NB4 (cell line): ENCODE data around the gene CAMTA1.
"Not testable (repeated sequence)": the region's sequence is repeated elsewhere in the genome, so short reads cannot be mapped to it uniquely, and the experiment has no call there.

Experiments
- DNase-seq: peaks from one replicate; pipeline ENCODE4 v3.0.0; 2010; ENCODE audit warnings: low read depth
- H3K4me3 ChIP-seq: one replicate; pipeline ENCODE4 v1.5.1; 2011; ENCODE audit warnings: mild to moderate bottlenecking, low read depth, low read length, moderate library complexity
- MYC ChIP-seq: IDR thresholded peaks from 2 replicates; pipeline ENCODE4 v1.6.1; 2011; ENCODE audit warnings: low read depth, low read length
- POLR2A ChIP-seq: IDR thresholded peaks from 2 replicates; pipeline ENCODE4 v1.6.1; 2011; ENCODE audit warnings: mild to moderate bottlenecking; ENCODE audit not compliant: insufficient read length; ENCODE audit errors: extremely low read depth
- TF ChIP-seq, protein P1 (sequence below): IDR thresholded peaks from 2 replicates; pipeline ENCODE4 v1.6.1; 2011; ENCODE audit warnings: low read depth, low read length
- TF ChIP-seq, protein P2 (sequence below): IDR thresholded peaks from one replicate; pipeline ENCODE4 v1.5.1; 2012; ENCODE audit warnings: low read depth, low read length

Gene CAMTA1

GRCh38 chr1:6805004-6805416, 19.8 kb downstream of the CAMTA1 start:
- DNase-seq: no peak
- H3K4me3 ChIP-seq: no peak overlapping the region
- TF ChIP-seq, protein P1, sequence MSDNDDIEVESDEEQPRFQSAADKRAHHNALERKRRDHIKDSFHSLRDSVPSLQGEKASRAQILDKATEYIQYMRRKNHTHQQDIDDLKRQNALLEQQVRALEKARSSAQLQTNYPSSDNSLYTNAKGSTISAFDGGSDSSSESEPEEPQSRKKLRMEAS: no peak
- no peak for TF ChIP-seq POLR2A
- TF ChIP-seq, protein P2, sequence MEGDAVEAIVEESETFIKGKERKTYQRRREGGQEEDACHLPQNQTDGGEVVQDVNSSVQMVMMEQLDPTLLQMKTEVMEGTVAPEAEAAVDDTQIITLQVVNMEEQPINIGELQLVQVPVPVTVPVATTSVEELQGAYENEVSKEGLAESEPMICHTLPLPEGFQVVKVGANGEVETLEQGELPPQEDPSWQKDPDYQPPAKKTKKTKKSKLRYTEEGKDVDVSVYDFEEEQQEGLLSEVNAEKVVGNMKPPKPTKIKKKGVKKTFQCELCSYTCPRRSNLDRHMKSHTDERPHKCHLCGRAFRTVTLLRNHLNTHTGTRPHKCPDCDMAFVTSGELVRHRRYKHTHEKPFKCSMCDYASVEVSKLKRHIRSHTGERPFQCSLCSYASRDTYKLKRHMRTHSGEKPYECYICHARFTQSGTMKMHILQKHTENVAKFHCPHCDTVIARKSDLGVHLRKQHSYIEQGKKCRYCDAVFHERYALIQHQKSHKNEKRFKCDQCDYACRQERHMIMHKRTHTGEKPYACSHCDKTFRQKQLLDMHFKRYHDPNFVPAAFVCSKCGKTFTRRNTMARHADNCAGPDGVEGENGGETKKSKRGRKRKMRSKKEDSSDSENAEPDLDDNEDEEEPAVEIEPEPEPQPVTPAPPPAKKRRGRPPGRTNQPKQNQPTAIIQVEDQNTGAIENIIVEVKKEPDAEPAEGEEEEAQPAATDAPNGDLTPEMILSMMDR: no peak
- TF ChIP-seq MYC: no peak

DNA sequence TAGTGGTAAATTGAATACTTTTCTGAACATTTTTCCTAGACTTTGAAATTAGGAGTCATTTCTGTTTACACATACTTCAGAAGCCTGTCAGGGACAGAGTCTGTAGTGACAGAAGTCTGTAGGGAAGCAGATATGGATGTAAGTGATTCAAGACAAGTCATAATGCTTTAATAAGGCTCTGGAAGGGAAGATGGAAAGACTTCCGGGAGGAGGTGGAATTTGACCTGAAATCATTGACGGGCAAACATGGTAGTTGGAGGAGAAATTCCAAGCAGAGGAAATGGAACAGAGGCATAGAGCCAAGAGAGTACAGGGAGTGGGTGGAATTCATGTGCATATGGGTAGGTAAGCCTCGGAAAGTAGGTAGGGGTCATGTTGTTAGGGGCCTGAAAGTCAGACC, 22.5 kb downstream of the CAMTA1 start:
- no peak overlapping the region for H3K4me3 ChIP-seq
- no peak for DNase-seq

DNA sequence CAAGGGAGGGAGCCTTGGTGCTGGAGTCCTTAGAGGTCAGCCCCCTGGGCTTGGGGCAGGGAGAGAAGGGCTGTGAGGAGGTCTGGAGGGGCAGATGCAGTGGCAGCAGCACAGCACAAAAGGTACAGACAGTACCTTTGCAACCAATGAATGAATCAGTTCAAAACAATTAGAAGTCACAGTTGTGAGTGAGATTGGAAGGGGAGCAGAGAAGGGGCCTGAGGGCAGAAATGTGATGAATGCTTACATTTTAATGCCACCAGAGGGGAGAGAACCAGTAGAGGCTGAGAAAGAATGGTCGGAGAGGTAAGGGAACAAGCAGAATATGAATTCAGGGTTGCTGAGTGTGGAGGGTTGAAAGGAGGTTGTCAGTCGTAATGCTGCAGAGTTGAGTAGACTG, 24.2 kb downstream of the CAMTA1 start:
- TF ChIP-seq MYC (no peak), POLR2A (no peak)
- TF ChIP-seq, protein P1: no peak
- TF ChIP-seq, protein P2: no peak
- H3K4me3 ChIP-seq: no peak overlapping the region
- DNase-seq: no peak

More for the DNA sequence above, 22.5 kb downstream of the CAMTA1 start:
- TF ChIP-seq POLR2A (no peak), MYC (no peak)
- TF ChIP-seq, protein P1: no peak
- TF ChIP-seq, protein P2: no peak

DNA sequence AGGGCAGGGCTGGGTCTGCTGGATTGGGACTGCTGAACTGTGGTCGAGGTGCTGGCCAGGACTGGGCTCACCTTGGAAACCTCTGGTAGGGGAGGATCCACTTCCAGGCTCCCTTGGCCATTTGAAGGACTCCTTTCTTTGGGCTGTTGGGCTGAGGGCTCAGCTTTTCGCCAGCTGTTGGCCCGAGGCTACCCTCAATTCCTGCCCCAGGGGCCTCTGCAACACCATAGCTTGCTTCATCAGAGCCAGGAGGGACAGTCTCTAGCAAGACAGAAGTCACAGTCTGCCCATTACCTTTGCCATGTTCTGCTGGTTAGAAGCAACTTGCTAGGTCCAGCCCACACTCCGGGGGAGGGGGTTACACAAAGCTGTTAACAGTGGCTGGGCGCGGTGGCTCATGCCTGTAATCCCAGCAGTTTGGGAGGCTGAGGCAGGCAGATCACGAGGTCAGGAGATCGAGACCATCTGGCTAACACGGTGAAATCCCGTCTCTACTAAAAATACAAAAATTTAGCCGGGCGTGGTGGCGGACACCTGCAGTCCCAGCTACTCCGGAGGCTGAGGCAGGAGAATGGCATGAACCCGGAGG, 25.0 kb downstream of the CAMTA1 start:
- DNase-seq, H3K4me3 ChIP-seq: not testable (repeated sequence)

- no peak for TF ChIP-seq POLR2A
- TF ChIP-seq, protein P2: no peak
- no peak for TF ChIP-seq MYC
- TF ChIP-seq, protein P1: no peak
- no peak for DNase-seq
- no peak overlapping the region for H3K4me3 ChIP-seq
Observed at GRCh38 chr1:6811583-6811982, 26.3 kb downstream of the CAMTA1 start.

- no peak overlapping the region for H3K4me3 ChIP-seq
- DNase-seq: no peak
- TF ChIP-seq, protein P1: no peak
- TF ChIP-seq MYC: no peak
- TF ChIP-seq POLR2A: no peak
- TF ChIP-seq, protein P2: no peak
Observed at GRCh38 chr1:6813165-6813564, 27.9 kb downstream of the CAMTA1 start.
